Loucy (cell line): ENCODE measurements around the gene GRID2IP.

Source experiments
- CTCF ChIP-seq: fragments of 200-600 bp; sonication (generic); conservative IDR thresholded peaks from 2 replicates; pipeline ENCODE4 v1.5.1; 2014; ENCODE audit warnings: mild to moderate bottlenecking, antibody characterized with exemption, low read length
- EZH2phosphoT487 ChIP-seq: fragments of 200-600 bp; IDR thresholded peaks from 2 replicates; pipeline ENCODE4 v1.6.1; 2018; ENCODE audit warnings: antibody characterized with exemption, mild to moderate bottlenecking, moderate library complexity, borderline replicate concordance

- TF ChIP-seq CTCF (no peak), EZH2phosphoT487 (no peak)
Measured at GRCh38 chr7:6513541-6513940, 37.7 kb downstream of the GRID2IP start.
